Neuronal stem cell (in vitro differentiated cells): ENCODE results near the gene TAC3.

Source experiments
- DNase-seq: peaks from one replicate; pipeline ENCODE4 v3.0.0-alpha.2; 2013; ENCODE audit warnings: low spot score
- H2AFZ ChIP-seq: one replicate; pipeline ENCODE4 v1.6.1; 2013; ENCODE audit warnings: mild to moderate bottlenecking, low read length, inconsistent platforms
- H2AK5ac ChIP-seq: 2 replicates; pipeline ENCODE4 v1.6.1; 2013; ENCODE audit warnings: low read depth, mild to moderate bottlenecking, inconsistent platforms, low read length, moderate library complexity, mixed read lengths
- H2BK120ac ChIP-seq: 2 replicates; pipeline ENCODE4 v1.6.1; 2013; ENCODE audit warnings: low read depth, mild to moderate bottlenecking, inconsistent platforms, low read length, moderate library complexity, mixed read lengths
- H2BK12ac ChIP-seq: one replicate; pipeline ENCODE4 v1.6.1; 2013; ENCODE audit warnings: low read length, inconsistent platforms
- H2BK15ac ChIP-seq: 2 replicates; pipeline ENCODE4 v1.6.1; 2013; ENCODE audit warnings: mild to moderate bottlenecking, low read length, inconsistent platforms, mixed read lengths
- H2BK5ac ChIP-seq: one replicate; pipeline ENCODE4 v1.6.1; 2013; ENCODE audit warnings: inconsistent platforms, mild to moderate bottlenecking, low read length, moderate library complexity
- H3K14ac ChIP-seq: one replicate; pipeline ENCODE4 v1.6.1; 2013; ENCODE audit warnings: low read length, inconsistent platforms
- H3K18ac ChIP-seq: 2 replicates; pipeline ENCODE4 v1.6.1; 2013; ENCODE audit warnings: low read length, inconsistent platforms
- H3K23ac ChIP-seq: 2 replicates; pipeline ENCODE4 v1.6.1; 2013; ENCODE audit warnings: low read depth, mild to moderate bottlenecking, mixed read lengths, low read length, inconsistent platforms; ENCODE audit not compliant: poor library complexity
- H3K27ac ChIP-seq: replicated peaks from 3 replicates; pipeline ENCODE4 v1.5.1; 2013; ENCODE audit warnings: low read length, inconsistent platforms
- H3K27me3 ChIP-seq, 3 experiments: 2 replicates each; pipeline ENCODE4 v1.6.1; 2013; ENCODE audit warnings: low read length in 3 of 3, mild to moderate bottlenecking in 2 of 3, inconsistent platforms in 1 of 3, low read depth in 1 of 3, mixed read lengths in 1 of 3, moderate library complexity in 1 of 3; ENCODE audit not compliant: control insufficient read depth in 3 of 3, insufficient read depth in 3 of 3
- H3K36me3 ChIP-seq, 2 donors: replicated peaks in 1 of 2; 2 replicates each; pipeline ENCODE4 v1.6.1; 2013; ENCODE audit warnings: low read length in 2 of 2; ENCODE audit not compliant: control insufficient read depth in 2 of 2, insufficient read depth in 2 of 2
- H3K4ac ChIP-seq: 2 replicates; pipeline ENCODE4 v1.6.1; 2013; ENCODE audit warnings: inconsistent platforms, mild to moderate bottlenecking, low read length, moderate library complexity
- H3K4me1 ChIP-seq, 2 donors: 1 replicate in 1 of 2; 2 replicates in 1 of 2; pipeline ENCODE4 v1.6.1; 2013; ENCODE audit warnings: low read length in 2 of 2, low read depth in 1 of 2; ENCODE audit not compliant: control insufficient read depth in 2 of 2, insufficient read depth in 1 of 2
- H3K4me2 ChIP-seq: one replicate; pipeline ENCODE4 v1.6.1; 2013; ENCODE audit warnings: mild to moderate bottlenecking, low read length, inconsistent platforms; ENCODE audit not compliant: insufficient read depth, poor library complexity, severe bottlenecking
- H3K4me3 ChIP-seq, 2 donors: 2 replicates each; pipeline ENCODE4 v1.5.1; 2013; ENCODE audit warnings: low read length in 2 of 2, mild to moderate bottlenecking in 2 of 2, inconsistent platforms in 1 of 2, moderate library complexity in 1 of 2
- H3K79me1 ChIP-seq: one replicate; pipeline ENCODE4 v1.6.1; 2013; ENCODE audit warnings: low read depth, mild to moderate bottlenecking, inconsistent platforms, low read length, moderate library complexity
- H3K9ac ChIP-seq: one replicate; pipeline ENCODE4 v1.6.1; 2013; ENCODE audit warnings: mild to moderate bottlenecking, low read depth, low read length, inconsistent platforms; ENCODE audit not compliant: poor library complexity
- H3K9me3 ChIP-seq, 2 donors: replicated peaks in 1 of 2; 2 replicates each; pipeline versions ENCODE3 to v1.6.1; 2013; ENCODE audit warnings: low read length in 2 of 2, mild to moderate bottlenecking in 2 of 2, inconsistent platforms in 1 of 2, low read depth in 1 of 2, mixed read lengths in 1 of 2, moderate library complexity in 1 of 2; ENCODE audit not compliant: control insufficient read depth in 2 of 2, insufficient read depth in 1 of 2
- H4K8ac ChIP-seq: one replicate; pipeline ENCODE4 v1.6.1; 2013; ENCODE audit warnings: low read depth, mild to moderate bottlenecking, inconsistent platforms, low read length, moderate library complexity
- H4K91ac ChIP-seq: one replicate; pipeline ENCODE4 v1.6.1; 2013; ENCODE audit warnings: low read length, low read depth, mild to moderate bottlenecking, inconsistent platforms; ENCODE audit not compliant: poor library complexity
- WGBS, 2 donors: extraction: QIAGEN DNeasy Blood & Tissue Kit; methylation state at CpG; one replicate each; pipeline ENCODE4 v1.1.7; 2013; ENCODE audit warnings: missing lambda C conversion rate in 2 of 2, mixed read lengths in 1 of 2; ENCODE audit not compliant: insufficient read length in 2 of 2, insufficient replicate concordance in 1 of 2; ENCODE audit errors: extremely low coverage in 2 of 2; 5-methylcytosine and 5-hydroxymethylcytosine counted together

The TAC3 gene

DNA sequence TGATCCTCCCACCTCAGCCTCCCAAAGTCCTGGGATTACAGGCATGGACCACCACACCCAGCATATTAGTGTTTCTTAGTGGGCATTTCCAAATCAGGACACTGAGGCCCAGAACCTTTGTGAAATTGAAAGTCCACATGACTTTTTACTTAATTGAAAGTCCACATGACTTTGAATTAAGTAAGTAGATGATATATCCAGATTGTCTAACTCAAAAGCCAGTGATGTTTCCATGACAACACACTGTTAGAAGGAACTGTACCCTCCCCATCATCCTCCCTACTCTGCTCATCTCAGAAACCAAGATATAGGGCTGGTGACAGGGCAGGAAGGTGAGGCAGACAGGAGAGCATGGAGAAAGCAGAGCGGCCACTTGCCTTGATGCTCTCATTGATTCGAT, 26.4 kb upstream of the TAC3 start:
- no peaks in the 10 kb centered on the region for H3K79me1 ChIP-seq
- no peak overlapping the region for H3K14ac ChIP-seq
- H2BK15ac ChIP-seq: no peak overlapping the region
- no peak for DNase-seq
- no peak overlapping the region for H4K91ac ChIP-seq
- H3K27me3 ChIP-seq: peaks cover 0 to 73% (median 0%) of the 10 kb centered on the region in 3 experiments
- no CpG with 5 or more reads among the region's 2 CpGs for WGBS, 2 donors
- H4K8ac ChIP-seq: no peak overlapping the region
- no peaks in the 10 kb centered on the region for H3K36me3 ChIP-seq
- H3K4ac ChIP-seq: no peak overlapping the region
- H3K9me3 ChIP-seq: no peaks in the 10 kb centered on the region
- H2BK12ac ChIP-seq: no peak overlapping the region
- H3K4me2 ChIP-seq: no peak overlapping the region
- H3K4me3 ChIP-seq: no peak overlapping the region
- H2AK5ac ChIP-seq: no peak overlapping the region
- no peak overlapping the region for H3K27ac ChIP-seq
- H3K4me1 ChIP-seq: no peaks in the 10 kb centered on the region
- H3K9ac ChIP-seq: no peak overlapping the region
- H3K23ac ChIP-seq: no peak overlapping the region
- H2BK5ac ChIP-seq: no peak overlapping the region
- no peak overlapping the region for H3K18ac ChIP-seq
- no peak overlapping the region for H2BK120ac ChIP-seq
- H2AFZ ChIP-seq: no peak overlapping the region

DNA sequence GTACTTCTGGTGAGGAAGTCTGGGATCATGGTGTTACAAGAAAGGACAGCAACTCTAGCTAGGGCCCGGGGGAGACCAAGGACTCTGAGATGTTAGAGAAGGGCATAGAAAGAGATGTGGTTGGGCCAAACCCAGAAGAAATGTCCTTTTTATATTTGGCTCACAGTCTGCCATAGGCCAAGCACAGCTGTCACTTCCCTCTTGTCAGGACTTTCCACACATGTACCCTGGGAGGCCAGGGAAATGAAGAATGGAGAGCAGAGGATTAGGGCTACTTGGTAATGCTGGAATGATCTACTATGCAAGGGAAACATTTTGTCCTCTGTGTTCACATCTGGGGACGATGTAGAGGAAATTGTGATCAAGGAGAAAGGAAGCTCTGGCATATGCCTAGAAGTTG, 24.4 kb upstream of the TAC3 start:
- H3K36me3 ChIP-seq: no peaks in the 10 kb centered on the region
- no peak for DNase-seq
- H2BK5ac ChIP-seq: no peak overlapping the region
- no peak overlapping the region for H3K23ac ChIP-seq
- no CpG with 5 or more reads among the region's 2 CpGs for WGBS, 2 donors
- no peak overlapping the region for H3K14ac ChIP-seq
- no peak overlapping the region for H3K4me2 ChIP-seq
- no peak overlapping the region for H2AFZ ChIP-seq
- H2BK12ac ChIP-seq: no peak overlapping the region
- H3K4ac ChIP-seq: no peak overlapping the region
- H3K9me3 ChIP-seq: no peaks in the 10 kb centered on the region
- H2BK120ac ChIP-seq: no peak overlapping the region
- H3K4me3 ChIP-seq: no peak overlapping the region
- H3K18ac ChIP-seq: no peak overlapping the region
- peaks cover 0 to 78% (median 0%) of the 10 kb centered on the region in 3 experiments for H3K27me3 ChIP-seq
- no peak overlapping the region for H4K91ac ChIP-seq
- no peak overlapping the region for H2BK15ac ChIP-seq
- no peak overlapping the region for H2AK5ac ChIP-seq
- H3K9ac ChIP-seq: no peak overlapping the region
- H3K27ac ChIP-seq: no peak overlapping the region
- H3K4me1 ChIP-seq: peaks cover 0 to 1% of the 10 kb centered on the region in 2 donors
- no peaks in the 10 kb centered on the region for H3K79me1 ChIP-seq
- no peak overlapping the region for H4K8ac ChIP-seq

DNA sequence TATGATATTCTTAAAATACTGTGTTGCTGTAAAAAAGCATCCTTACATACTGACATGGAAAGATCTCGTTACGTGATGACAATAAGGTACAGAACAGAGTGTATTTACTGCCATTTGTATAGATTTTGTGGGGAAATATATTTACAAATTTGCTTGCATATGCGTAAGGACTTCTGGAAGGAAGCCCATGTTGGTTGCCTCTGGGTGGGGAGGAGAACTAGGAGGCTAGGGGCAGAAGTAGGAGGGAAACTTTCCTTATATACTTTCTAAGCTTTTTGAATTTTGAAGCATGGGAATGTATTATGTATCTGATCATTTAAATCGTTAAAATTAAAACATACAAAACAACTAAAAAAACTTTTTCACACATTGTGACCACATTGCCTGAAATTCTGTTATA, 23.9 kb upstream of the TAC3 start:
- Histone ChIP-seq H4K91ac (no peak overlapping the region), H3K9ac (no peak overlapping the region), H3K27me3 (peaks cover 0 to 78% (median 0%) of the 10 kb centered on the region in 3 experiments), H2BK12ac (no peak overlapping the region), H3K4me2 (no peak overlapping the region), H3K4me3 (no peak overlapping the region), H3K9me3 (no peaks in the 10 kb centered on the region), H3K14ac (no peak overlapping the region), H3K36me3 (no peaks in the 10 kb centered on the region), H3K4me1 (peaks cover 0 to 1% of the 10 kb centered on the region in 2 donors), H2AFZ (no peak overlapping the region), H3K27ac (no peak overlapping the region), H2BK5ac (no peak overlapping the region), H3K23ac (no peak overlapping the region), H4K8ac (no peak overlapping the region), H2AK5ac (no peak overlapping the region), H2BK15ac (no peak overlapping the region), H3K18ac (no peak overlapping the region), H3K79me1 (no peaks in the 10 kb centered on the region), H3K4ac (no peak overlapping the region), H2BK120ac (no peak overlapping the region)
- WGBS, 2 donors: no CpG with 5 or more reads among the region's 4 CpGs
- DNase-seq: no peak

DNA sequence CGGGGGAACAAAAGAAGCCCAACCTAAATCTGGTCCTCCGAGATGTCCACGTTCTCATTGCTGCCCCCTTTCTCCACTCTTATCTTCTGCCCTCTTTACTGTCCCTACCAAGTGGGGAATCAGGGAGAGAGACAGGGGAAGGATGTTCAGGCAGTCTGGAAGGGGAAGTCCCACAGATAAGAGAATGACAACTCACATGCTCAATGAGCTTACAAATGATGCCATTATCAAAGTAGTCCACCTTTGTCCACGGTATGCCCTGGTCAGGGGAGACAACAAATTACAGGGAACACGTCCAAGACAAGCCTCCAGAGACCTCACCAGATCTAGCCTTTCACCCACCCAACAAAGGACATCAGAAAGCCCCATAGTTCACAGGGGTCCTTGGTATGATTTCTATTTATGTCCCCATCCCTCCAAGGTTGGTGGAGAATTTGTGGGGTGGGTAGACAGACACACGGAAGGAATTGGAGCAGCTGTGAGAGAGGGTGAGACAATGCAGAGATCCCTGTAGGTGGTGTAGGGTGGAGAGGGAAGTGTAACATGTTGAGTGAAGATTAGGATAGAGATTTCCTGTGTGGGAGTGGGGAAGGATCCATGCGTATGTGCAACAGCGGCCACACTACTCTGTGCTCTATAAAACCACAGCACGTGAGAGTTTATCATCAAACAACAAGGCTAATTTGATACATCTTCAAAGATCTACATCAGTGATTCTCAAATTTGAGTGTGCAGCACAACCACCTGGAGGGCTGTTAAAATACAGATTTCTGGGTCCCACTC, 22.9 kb upstream of the TAC3 start:
- H4K8ac ChIP-seq: no peak overlapping the region

More for the DNA sequence above, 22.9 kb upstream of the TAC3 start:
- no peak for DNase-seq
- H3K36me3 ChIP-seq: no peaks in the 10 kb centered on the region
- H3K4me2 ChIP-seq: no peak overlapping the region
- H2BK12ac ChIP-seq: no peak overlapping the region
- H3K4ac ChIP-seq: no peak overlapping the region
- H3K27ac ChIP-seq: no peak overlapping the region
- no CpG with 5 or more reads among the region's 9 CpGs for WGBS, 2 donors
- H2BK5ac ChIP-seq: no peak overlapping the region
- peaks cover 0 to 80% (median 0%) of the 10 kb centered on the region in 3 experiments for H3K27me3 ChIP-seq
- H2BK120ac ChIP-seq: no peak overlapping the region
- H3K79me1 ChIP-seq: no peaks in the 10 kb centered on the region
- no peak overlapping the region for H3K18ac ChIP-seq
- H3K23ac ChIP-seq: no peak overlapping the region
- no peak overlapping the region for H3K9ac ChIP-seq
- H3K14ac ChIP-seq: no peak overlapping the region
- no peak overlapping the region for H2AK5ac ChIP-seq
- H2AFZ ChIP-seq: no peak overlapping the region
- H3K4me1 ChIP-seq: peaks cover 0 to 1% of the 10 kb centered on the region in 2 donors
- H2BK15ac ChIP-seq: no peak overlapping the region
- no peak overlapping the region for H4K91ac ChIP-seq
- H3K4me3 ChIP-seq: no peak overlapping the region
- H3K9me3 ChIP-seq: no peaks in the 10 kb centered on the region
